Gastroesophageal sphincter (tissue), 4 donors: Measurements from ENCODE around the gene PLEKHG3. TPM values are rescaled to one million over a fixed set of nuclear protein-coding genes. Genes with fewer than 3 reads are reported as not detected.
A peak's percentile ranks its signal among the peaks of the same experiment; 100 is the strongest.

Experiments
- ATAC-seq: fragments of 150-250 bp; one replicate; pipeline ENCODE4 v1.9.1; 2016; ENCODE audit warnings: mild to moderate bottlenecking, moderate library complexity
- H3K27ac ChIP-seq, 4 donors: fragments of 200-600 bp; sonication (generic) in 3 of 4; 1 replicate in 3 of 4; 2 replicates in 1 of 4; pipeline ENCODE4 v1.5.1; 2016 to 2019
- H3K27me3 ChIP-seq: fragments of 200-600 bp; sonication (generic); one replicate; pipeline ENCODE4 v1.5.1; 2019
- H3K36me3 ChIP-seq, 2 donors: fragments of 200-600 bp; sonication (generic); one replicate each; pipeline ENCODE4 v1.5.1; 2019; ENCODE audit warnings: control low read depth in 1 of 2
- H3K4me1 ChIP-seq, 3 donors: fragments of 200-600 bp; sonication (generic); 1 replicate in 2 of 3; 2 replicates in 1 of 3; pipeline ENCODE4 v1.5.1; 2016 to 2019; ENCODE audit warnings: control low read depth in 2 of 3
- H3K4me3 ChIP-seq, 2 donors: fragments of 200-600 bp; sonication (generic); one replicate each; pipeline ENCODE4 v1.5.1; 2019; ENCODE audit warnings: mild to moderate bottlenecking in 1 of 2, moderate library complexity in 1 of 2
- H3K9me3 ChIP-seq, 3 donors: fragments of 200-600 bp; sonication (generic); one replicate each; pipeline ENCODE4 v1.5.1; 2017 to 2019; ENCODE audit warnings: control low read depth in 2 of 3
- EP300 ChIP-seq: sonication (generic); formaldehyde crosslinking; IDR thresholded peaks from one replicate; pipeline ENCODE4 v1.6.1; 2017; ENCODE audit warnings: antibody characterized with exemption, mild to moderate bottlenecking
- POLR2A ChIP-seq, 2 donors: fragments of 450-650 bp; IDR thresholded peaks; one replicate each; pipeline ENCODE4 v1.6.1; 2017; ENCODE audit warnings: antibody characterized with exemption in 2 of 2, mild to moderate bottlenecking in 2 of 2, moderate library complexity in 1 of 2
- POLR2AphosphoS5 ChIP-seq: sonication (generic); formaldehyde crosslinking; IDR thresholded peaks from one replicate; pipeline ENCODE4 v1.6.1; 2017; ENCODE audit warnings: antibody characterized with exemption
- WGBS, 2 donors: methylation state at CpG; one replicate each; pipeline ENCODE4 v1.1.5; 2018; ENCODE audit warnings: low coverage in 1 of 2; 5-methylcytosine and 5-hydroxymethylcytosine counted together
- total RNA-seq, 4 donors: library from RNA; depleted of rRNA; stranded (reverse); fragments of >200 nt; gene quantifications; one replicate each; pipeline ENCODE4 v1.1.0, GENCODE V29; 2016
- TF ChIP-seq, protein P1 (sequence below), 4 experiments: fragments of 200-600 bp in 2 of 4; fragments of 450-650 bp in 2 of 4; sonication (generic) in 1 of 4; IDR thresholded peaks; one replicate each; pipeline ENCODE4 v1.5.1; 2017 to 2019; ENCODE audit warnings: antibody characterized with exemption in 4 of 4, mild to moderate bottlenecking in 2 of 4, moderate library complexity in 2 of 4

PLEKHG3 gene
- total RNA-seq, 4 donors from 2014 or later = 44.2 to 79.4 (median 57.7) TPM

DNA sequence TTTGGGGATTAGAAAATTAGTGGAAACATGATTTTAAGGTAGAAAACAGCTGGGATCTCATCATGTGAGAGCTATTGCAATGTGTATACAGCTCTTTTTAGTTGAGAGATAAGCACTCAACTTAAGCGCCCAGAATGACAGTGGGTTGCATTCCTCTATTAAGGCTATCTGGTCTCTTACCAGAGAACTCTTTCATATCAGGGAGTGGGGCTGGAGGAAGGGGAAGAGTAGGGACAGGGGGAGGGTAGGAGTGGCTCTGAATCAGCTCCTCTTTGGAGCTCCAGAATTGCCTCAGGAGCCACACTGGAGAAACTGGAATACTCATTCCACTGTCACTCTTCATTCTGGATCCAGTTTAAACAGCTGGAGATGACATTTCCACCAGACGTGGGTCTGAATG, 9.2 kb upstream of the PLEKHG3 start:
- no peak for ATAC-seq
- 61 to 75% methylated on average over 2 of the region's 2 CpGs for WGBS, 2 donors
- TF ChIP-seq, protein P1, sequence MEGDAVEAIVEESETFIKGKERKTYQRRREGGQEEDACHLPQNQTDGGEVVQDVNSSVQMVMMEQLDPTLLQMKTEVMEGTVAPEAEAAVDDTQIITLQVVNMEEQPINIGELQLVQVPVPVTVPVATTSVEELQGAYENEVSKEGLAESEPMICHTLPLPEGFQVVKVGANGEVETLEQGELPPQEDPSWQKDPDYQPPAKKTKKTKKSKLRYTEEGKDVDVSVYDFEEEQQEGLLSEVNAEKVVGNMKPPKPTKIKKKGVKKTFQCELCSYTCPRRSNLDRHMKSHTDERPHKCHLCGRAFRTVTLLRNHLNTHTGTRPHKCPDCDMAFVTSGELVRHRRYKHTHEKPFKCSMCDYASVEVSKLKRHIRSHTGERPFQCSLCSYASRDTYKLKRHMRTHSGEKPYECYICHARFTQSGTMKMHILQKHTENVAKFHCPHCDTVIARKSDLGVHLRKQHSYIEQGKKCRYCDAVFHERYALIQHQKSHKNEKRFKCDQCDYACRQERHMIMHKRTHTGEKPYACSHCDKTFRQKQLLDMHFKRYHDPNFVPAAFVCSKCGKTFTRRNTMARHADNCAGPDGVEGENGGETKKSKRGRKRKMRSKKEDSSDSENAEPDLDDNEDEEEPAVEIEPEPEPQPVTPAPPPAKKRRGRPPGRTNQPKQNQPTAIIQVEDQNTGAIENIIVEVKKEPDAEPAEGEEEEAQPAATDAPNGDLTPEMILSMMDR (IDR thresholded peaks at IDR 0.05) = no peak
- TF ChIP-seq POLR2AphosphoS5 (no peak), POLR2A (IDR thresholded peaks at IDR 0.05) (no peak), EP300 (no peak)
- H3K4me3 ChIP-seq = no peak overlapping the region
- no peaks in the 10 kb centered on the region for H3K36me3 ChIP-seq
- H3K27ac ChIP-seq = no peak overlapping the region
- H3K9me3 ChIP-seq = no peaks in the 10 kb centered on the region
- peaks cover 0 to 48% (median 3%) of the 10 kb centered on the region in 3 donors for H3K4me1 ChIP-seq
- no peaks in the 10 kb centered on the region for H3K27me3 ChIP-seq

DNA sequence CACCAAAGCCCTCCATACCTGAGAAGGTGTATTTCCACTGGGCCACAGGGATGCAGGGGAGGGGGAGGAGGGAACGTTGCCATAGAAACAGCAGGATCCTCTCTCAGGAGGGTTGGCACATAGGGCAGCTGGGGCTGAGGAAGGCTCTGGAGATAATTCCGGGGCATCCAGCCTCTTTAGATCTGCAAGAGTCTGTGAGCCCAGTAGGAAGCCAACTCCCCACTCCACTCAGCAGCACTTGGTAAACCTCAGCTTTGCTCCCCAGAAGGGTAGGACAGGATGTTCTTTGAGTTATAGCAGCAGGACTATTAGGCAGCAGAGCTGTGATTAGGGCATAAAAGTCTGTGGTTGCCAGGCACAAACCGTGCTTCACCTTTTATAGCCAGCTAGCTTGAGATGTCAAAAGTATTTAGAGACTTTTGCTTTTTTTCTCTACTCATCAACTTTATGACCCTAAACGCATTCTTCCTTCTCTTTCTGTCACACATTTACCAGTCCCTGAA, 7.8 kb upstream of the PLEKHG3 start:
- Histone ChIP-seq H3K4me3 (peak overlapping the region in 1 of 2 donors; percentile 5), H3K4me1 (peaks cover 0 to 48% (median 3%) of the 10 kb centered on the region in 3 donors), H3K36me3 (no peaks in the 10 kb centered on the region), H3K27me3 (no peaks in the 10 kb centered on the region), H3K9me3 (no peaks in the 10 kb centered on the region), H3K27ac (peak overlapping the region; percentile 57 to 80 (median 72))
- peak; percentile 72 for ATAC-seq
- WGBS, 2 donors = 51 to 61% methylated on average over 3 to 4 of the region's 4 CpGs
- TF ChIP-seq POLR2AphosphoS5 (peak; percentile 76), EP300 (no peak)

DNA sequence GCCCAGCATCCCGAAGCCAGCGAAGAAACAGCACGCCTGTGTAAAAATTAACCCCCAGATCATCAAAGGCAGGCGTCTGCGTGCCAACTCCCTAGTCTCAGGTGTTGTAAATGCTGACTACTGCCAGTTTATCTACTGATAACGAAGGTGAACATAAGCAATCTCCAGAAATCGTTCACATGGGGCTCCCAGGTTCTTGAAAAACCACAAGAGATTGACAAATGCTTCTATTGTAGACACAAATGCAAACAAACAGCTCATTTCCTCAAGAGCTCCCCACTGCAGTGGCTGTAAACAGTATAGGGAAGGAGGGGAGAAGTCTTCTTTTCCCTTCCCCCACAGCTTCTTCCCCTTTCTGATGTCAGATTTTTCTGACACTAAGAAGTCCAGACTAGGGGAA, 5.3 kb upstream of the PLEKHG3 start:
- Histone ChIP-seq H3K27ac (no peak overlapping the region), H3K4me3 (no peak overlapping the region), H3K9me3 (no peaks in the 10 kb centered on the region), H3K27me3 (no peaks in the 10 kb centered on the region), H3K36me3 (no peaks in the 10 kb centered on the region), H3K4me1 (peaks cover 3 to 56% (median 5%) of the 10 kb centered on the region in 3 donors)
- TF ChIP-seq POLR2A (IDR thresholded peaks at IDR 0.05) (no peak), EP300 (no peak), POLR2AphosphoS5 (no peak)
- TF ChIP-seq, protein P1 (IDR thresholded peaks at IDR 0.05) = no peak
- ATAC-seq = peak; percentile 18
- WGBS, 2 donors = 70 to 73% methylated on average over 6 to 7 of the region's 7 CpGs

DNA sequence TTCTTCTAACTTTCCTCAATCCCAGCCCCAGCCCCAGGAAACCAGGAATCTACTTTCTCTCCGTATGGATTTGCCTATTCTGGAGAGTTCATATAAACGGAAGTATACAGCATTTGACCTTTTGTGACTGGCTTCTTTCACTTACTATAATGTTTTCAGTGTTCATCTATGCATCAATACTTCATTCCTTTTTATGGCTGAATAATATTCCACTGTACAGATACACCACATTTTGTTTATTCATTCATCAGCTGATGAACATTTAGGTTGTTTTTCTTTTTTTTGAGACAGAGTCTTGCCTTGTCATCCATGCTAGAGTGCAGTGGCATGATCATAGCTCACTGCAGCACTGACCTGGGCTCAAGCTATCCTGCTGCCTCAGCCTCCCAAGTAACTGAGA, 3.9 kb upstream of the PLEKHG3 start:
- Histone ChIP-seq H3K4me1 (peaks cover 3 to 48% (median 5%) of the 10 kb centered on the region in 3 donors), H3K27me3 (no peaks in the 10 kb centered on the region), H3K36me3 (no peaks in the 10 kb centered on the region), H3K9me3 (no peaks in the 10 kb centered on the region), H3K27ac (no peak overlapping the region), H3K4me3 (no peak overlapping the region)
- TF ChIP-seq EP300 (no peak), POLR2AphosphoS5 (no peak), POLR2A (IDR thresholded peaks at IDR 0.05) (no peak)
- TF ChIP-seq, protein P1 (IDR thresholded peaks at IDR 0.05) = no peak
- ATAC-seq = no peak
- WGBS, 2 donors = 55 to 61% methylated on average over 2 of the region's 2 CpGs

DNA sequence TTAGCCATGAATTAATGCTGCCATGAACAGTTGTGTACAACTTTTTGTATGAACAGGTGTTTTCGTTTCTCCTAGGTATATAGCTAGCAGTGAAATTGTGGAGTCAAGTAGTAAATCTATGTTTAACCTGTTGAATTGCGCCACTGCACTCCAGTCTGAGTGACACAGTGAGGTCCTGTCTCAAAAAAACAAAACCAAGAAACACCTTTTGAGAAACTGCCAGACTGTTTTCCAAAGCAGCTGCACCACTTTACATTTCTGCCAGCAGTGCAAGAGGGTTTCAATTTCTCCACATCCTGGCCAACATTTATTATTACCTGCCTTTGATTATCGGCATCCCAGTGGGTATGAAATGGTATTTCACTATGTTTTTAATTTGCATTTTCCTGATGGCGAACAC, 3.3 kb upstream of the PLEKHG3 start:
- Histone ChIP-seq H3K36me3 (no peaks in the 10 kb centered on the region), H3K4me1 (peaks cover 3 to 49% (median 9%) of the 10 kb centered on the region in 3 donors), H3K9me3 (no peaks in the 10 kb centered on the region), H3K27me3 (no peaks in the 10 kb centered on the region), H3K27ac (no peak overlapping the region), H3K4me3 (no peak overlapping the region)
- ATAC-seq = no peak
- TF ChIP-seq POLR2AphosphoS5 = no peak
- no peak for TF ChIP-seq POLR2A (IDR thresholded peaks at IDR 0.05)
- TF ChIP-seq EP300 = no peak
- TF ChIP-seq, protein P1 (IDR thresholded peaks at IDR 0.05) = no peak
- WGBS, 2 donors = 90 to 97% methylated on average over 4 of the region's 4 CpGs
